Measurements from ENCODE around the gene POLG. TPM values are rescaled to one million over a fixed set of nuclear protein-coding genes. Genes with fewer than 3 reads are reported as not detected.

POLG gene
- total and polyA plus RNA-seq, 2 experiments from 2014 or later: 28.8 to 74.1 TPM

DNA sequence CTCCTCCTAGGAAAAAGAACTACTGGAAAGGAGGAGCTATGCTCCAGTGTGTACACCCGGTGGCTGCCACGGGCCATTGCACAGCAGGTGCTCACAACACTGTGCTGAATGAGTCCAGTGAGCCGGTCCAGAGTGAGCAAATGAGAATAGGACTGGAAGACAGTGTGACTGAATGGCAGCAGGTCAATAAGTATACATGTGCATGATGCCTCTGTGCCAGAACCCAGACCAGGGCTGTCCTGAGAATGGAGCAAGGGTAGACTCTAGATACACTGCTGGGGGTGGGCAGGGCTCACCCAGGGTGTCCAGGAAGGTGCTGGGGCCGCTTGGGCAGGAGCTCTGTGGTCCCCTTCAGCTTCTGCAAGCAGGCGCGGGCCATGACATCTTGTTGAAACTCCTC lies 8.3 kb downstream of the POLG start (continued):
- TF ChIP-seq, protein P1, sequence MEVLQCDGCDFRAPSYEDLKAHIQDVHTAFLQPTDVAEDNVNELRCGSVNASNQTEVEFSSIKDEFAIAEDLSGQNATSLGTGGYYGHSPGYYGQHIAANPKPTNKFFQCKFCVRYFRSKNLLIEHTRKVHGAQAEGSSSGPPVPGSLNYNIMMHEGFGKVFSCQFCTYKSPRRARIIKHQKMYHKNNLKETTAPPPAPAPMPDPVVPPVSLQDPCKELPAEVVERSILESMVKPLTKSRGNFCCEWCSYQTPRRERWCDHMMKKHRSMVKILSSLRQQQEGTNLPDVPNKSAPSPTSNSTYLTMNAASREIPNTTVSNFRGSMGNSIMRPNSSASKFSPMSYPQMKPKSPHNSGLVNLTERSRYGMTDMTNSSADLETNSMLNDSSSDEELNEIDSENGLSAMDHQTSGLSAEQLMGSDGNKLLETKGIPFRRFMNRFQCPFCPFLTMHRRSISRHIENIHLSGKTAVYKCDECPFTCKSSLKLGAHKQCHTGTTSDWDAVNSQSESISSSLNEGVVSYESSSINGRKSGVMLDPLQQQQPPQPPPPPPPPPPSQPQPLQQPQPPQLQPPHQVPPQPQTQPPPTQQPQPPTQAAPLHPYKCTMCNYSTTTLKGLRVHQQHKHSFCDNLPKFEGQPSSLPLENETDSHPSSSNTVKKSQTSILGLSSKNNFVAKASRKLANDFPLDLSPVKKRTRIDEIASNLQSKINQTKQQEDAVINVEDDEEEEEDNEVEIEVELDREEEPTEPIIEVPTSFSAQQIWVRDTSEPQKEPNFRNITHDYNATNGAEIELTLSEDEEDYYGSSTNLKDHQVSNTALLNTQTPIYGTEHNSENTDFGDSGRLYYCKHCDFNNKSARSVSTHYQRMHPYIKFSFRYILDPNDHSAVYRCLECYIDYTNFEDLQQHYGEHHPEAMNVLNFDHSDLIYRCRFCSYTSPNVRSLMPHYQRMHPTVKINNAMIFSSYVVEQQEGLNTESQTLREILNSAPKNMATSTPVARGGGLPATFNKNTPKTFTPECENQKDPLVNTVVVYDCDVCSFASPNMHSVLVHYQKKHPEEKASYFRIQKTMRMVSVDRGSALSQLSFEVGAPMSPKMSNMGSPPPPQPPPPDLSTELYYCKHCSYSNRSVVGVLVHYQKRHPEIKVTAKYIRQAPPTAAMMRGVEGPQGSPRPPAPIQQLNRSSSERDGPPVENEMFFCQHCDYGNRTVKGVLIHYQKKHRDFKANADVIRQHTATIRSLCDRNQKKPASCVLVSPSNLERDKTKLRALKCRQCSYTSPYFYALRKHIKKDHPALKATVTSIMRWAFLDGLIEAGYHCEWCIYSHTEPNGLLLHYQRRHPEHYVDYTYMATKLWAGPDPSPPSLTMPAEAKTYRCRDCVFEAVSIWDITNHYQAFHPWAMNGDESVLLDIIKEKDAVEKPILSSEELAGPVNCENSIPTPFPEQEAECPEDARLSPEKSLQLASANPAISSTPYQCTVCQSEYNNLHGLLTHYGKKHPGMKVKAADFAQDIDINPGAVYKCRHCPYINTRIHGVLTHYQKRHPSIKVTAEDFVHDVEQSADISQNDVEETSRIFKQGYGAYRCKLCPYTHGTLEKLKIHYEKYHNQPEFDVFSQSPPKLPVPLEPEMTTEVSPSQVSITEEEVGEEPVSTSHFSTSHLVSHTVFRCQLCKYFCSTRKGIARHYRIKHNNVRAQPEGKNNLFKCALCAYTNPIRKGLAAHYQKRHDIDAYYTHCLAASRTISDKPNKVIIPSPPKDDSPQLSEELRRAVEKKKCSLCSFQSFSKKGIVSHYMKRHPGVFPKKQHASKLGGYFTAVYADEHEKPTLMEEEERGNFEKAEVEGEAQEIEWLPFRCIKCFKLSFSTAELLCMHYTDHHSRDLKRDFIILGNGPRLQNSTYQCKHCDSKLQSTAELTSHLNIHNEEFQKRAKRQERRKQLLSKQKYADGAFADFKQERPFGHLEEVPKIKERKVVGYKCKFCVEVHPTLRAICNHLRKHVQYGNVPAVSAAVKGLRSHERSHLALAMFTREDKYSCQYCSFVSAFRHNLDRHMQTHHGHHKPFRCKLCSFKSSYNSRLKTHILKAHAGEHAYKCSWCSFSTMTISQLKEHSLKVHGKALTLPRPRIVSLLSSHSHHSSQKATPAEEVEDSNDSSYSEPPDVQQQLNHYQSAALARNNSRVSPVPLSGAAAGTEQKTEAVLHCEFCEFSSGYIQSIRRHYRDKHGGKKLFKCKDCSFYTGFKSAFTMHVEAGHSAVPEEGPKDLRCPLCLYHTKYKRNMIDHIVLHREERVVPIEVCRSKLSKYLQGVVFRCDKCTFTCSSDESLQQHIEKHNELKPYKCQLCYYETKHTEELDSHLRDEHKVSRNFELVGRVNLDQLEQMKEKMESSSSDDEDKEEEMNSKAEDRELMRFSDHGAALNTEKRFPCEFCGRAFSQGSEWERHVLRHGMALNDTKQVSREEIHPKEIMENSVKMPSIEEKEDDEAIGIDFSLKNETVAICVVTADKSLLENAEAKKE (CRISPR knock-in tag; IDR thresholded peaks at IDR 0.05): no peak
- TF ChIP-seq STAT1 (IDR thresholded peaks at IDR 0.05; ENCODE audit: unreplicated experiment) (no peak), EZH2phosphoT487 (IDR thresholded peaks at IDR 0.05; ENCODE audit: unreplicated experiment) (no peak)

DNA sequence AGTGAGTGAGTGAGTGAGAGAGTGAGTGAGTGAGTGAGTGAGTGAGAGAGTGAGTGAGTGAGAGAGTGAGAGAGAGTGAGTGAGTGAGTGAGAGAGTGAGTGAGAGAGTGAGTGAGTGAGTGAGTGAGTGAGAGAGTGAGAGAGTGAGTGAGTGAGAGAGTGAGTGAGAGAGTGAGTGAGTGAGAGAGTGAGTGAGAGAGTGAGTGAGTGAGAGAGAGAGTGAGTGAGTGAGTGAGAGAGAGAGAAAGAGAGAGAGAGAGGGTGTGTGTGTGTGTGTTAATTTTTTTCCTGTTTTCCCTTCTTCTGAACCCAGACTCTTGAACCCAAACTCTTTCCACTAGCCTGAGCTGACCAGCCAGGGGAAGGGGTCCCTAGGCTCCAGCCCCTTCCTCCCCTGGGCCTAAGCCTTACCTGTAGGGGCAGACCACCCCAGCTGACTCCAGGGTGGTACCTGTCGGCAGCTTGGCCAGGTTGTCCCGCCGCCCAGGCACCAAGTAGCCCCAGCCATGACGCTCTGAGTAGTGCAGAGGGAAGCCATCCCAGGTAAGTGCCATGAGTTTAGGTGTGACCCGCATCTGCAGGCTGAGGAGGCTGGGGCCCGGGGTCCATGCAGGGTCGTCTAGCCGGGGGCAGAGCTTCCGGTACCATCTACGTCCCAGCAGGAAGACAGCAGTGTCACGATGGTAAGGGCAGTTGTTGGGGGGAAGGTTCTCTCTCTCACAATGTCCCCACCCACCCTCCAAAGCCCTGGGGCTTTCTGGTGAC lies 9.4 kb downstream of the POLG start:
- peaks cover 70% of the 10 kb centered on the region for H3K36me3 ChIP-seq (ENCODE audit: insufficient read depth)
- ATAC-seq: no peak
- no peaks in the 10 kb centered on the region for H3K4me1 ChIP-seq (ENCODE audit: insufficient read depth)
- H3K27me3 Mint-ChIP-seq (ENCODE audit: insufficient read depth, low read depth, poor library complexity): peaks cover 11% of the 10 kb centered on the region
- H3K36me3 Mint-ChIP-seq (ENCODE audit: low read depth): peaks cover 90% of the 10 kb centered on the region
- no peak overlapping the region for H3K27ac ChIP-seq (ENCODE audit: low read depth)
- no peaks in the 10 kb centered on the region for H3K9me2 ChIP-seq (ENCODE audit: insufficient read depth)
- H3K27ac Mint-ChIP-seq: no peak overlapping the region
- no peak overlapping the region for H3K4me3 ChIP-seq
- H3K27me3 ChIP-seq (ENCODE audit: insufficient read depth): no peaks in the 10 kb centered on the region
- peaks cover 26% of the 10 kb centered on the region for H4K20me1 ChIP-seq (replicated peaks; ENCODE audit: insufficient read depth)
- H3K4me3 Mint-ChIP-seq: no peak overlapping the region
- H3K9me3 Mint-ChIP-seq: no peaks in the 10 kb centered on the region; the same call in 2 of the 3 replicates
- no peaks in the 10 kb centered on the region for H3K4me1 Mint-ChIP-seq
- no peak overlapping the region for H2AFZ ChIP-seq
- no peak for DNase-seq (ENCODE audit: low spot score)
- H3K4me2 ChIP-seq: no peak overlapping the region
- H3F3A ChIP-seq (replicated peaks; ENCODE audit: low read depth): no peaks in the 10 kb centered on the region
- H3K79me2 ChIP-seq (replicated peaks; ENCODE audit: insufficient read depth): 0 out of 2 replicates have a peak, but pooled peaks cover 2% of the 10 kb centered on the region
- TF ChIP-seq, protein P2, sequence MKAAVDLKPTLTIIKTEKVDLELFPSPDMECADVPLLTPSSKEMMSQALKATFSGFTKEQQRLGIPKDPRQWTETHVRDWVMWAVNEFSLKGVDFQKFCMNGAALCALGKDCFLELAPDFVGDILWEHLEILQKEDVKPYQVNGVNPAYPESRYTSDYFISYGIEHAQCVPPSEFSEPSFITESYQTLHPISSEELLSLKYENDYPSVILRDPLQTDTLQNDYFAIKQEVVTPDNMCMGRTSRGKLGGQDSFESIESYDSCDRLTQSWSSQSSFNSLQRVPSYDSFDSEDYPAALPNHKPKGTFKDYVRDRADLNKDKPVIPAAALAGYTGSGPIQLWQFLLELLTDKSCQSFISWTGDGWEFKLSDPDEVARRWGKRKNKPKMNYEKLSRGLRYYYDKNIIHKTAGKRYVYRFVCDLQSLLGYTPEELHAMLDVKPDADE (IDR thresholded peaks at IDR 0.05): no peak
- TF ChIP-seq EZH2phosphoT487 (IDR thresholded peaks at IDR 0.05; ENCODE audit: unreplicated experiment) (no peak), EZH2 (IDR thresholded peaks at IDR 0.05; ENCODE audit: low read depth, unreplicated experiment) (no peak)
- TF ChIP-seq, protein P1 (CRISPR knock-in tag; IDR thresholded peaks at IDR 0.05): no peak

Measured in GM23338 (cell line).